GM12878 (cell line): ENCODE results near the gene UBAC2. TPM values are rescaled to one million over a fixed set of nuclear protein-coding genes. Genes with fewer than 3 reads are reported as not detected.

Experiments
- ATAC-seq: fragments of 200-7000 bp; cut with Tn5 transposase; 3 replicates; pipeline ENCODE4 v1.9.1; 2020; ENCODE audit warnings: mild to moderate bottlenecking, moderate library complexity
- BruUV-seq: library from RNA; stranded (reverse); fragments of 400-500 nt; replicated peaks from 2 replicates; lab custom pipeline; 2021; lab: Mats Ljungman, UMichigan
- CTCF ChIA-PET: fragments of 300-600 bp; sonication (Branson Sonifier 250); formaldehyde crosslinking; extraction: SDS; loops from one replicate; lab custom pipeline; 2021; ENCODE audit warnings: inconsistent platforms; lab: Yijun Ruan, JAX
- POLR2A ChIA-PET: fragments of 350-600 bp; formaldehyde crosslinking; extraction: SDS; loops from one replicate; lab custom pipeline; 2021; ENCODE audit warnings: inconsistent platforms; lab: Charles Lee
- RAD21 ChIA-PET: fragments of 300-600 bp; sonication (Branson Sonifier 250); formaldehyde crosslinking; loops from one replicate; lab custom pipeline; 2023; ENCODE audit warnings: antibody characterized with exemption; ENCODE audit not compliant: unreplicated experiment; lab: Charles Lee
- SMC1A ChIA-PET: fragments of 300-600 bp; sonication (Branson Sonifier 250); formaldehyde crosslinking; loops from one replicate; lab custom pipeline; 2023; ENCODE audit not compliant: unreplicated experiment, uncharacterized antibody; lab: Charles Lee
- DNase-seq: peaks from one replicate; pipeline ENCODE4 v3.0.0-alpha.2; 2011; ENCODE audit warnings: low read depth, low spot score
- FAIRE-seq: peaks from 3 replicates; lab custom pipeline; 2011; peaks lifted over from hg19 to GRCh38; lab: Jason Lieb, UNC
- H2AFZ ChIP-seq: 2 replicates; pipeline ENCODE4 v1.6.0; 2011; ENCODE audit warnings: low read depth, low read length, control low read depth; ENCODE audit not compliant: control insufficient read depth
- H3K27ac ChIP-seq: 2 replicates; pipeline ENCODE4 v1.5.1; 2011; ENCODE audit warnings: control low read depth; ENCODE audit not compliant: control insufficient read depth, insufficient read depth
- H3K27me3 ChIP-seq, 2 experiments: replicated peaks in 1 of 2; 2 replicates each; pipeline versions ENCODE4 v1.6.0 to v1.6.1; 2011; ENCODE audit warnings: low read length in 1 of 2; ENCODE audit not compliant: control insufficient read depth in 2 of 2, insufficient read depth in 2 of 2
- H3K36me3 ChIP-seq, 2 experiments: 2 replicates each; pipeline ENCODE4 v1.5.1; 2011; ENCODE audit warnings: low read length in 1 of 2; ENCODE audit not compliant: control insufficient read depth in 2 of 2, insufficient read depth in 2 of 2
- H3K4me1 ChIP-seq: 2 replicates; pipeline ENCODE4 v1.6.1; 2011; ENCODE audit warnings: mild to moderate bottlenecking, low read length, moderate library complexity, mixed read lengths; ENCODE audit not compliant: control insufficient read depth, insufficient read depth
- H3K4me2 ChIP-seq: 2 replicates; pipeline ENCODE4 v1.6.0; 2011; ENCODE audit warnings: control low read depth; ENCODE audit not compliant: control insufficient read depth, insufficient read depth
- H3K4me3 ChIP-seq: fragments of 200-600 bp; sonication (generic); 2 replicates; pipeline ENCODE4 v1.5.1; 2016
- H3K79me2 ChIP-seq: 2 replicates; pipeline ENCODE4 v1.6.0; 2011; ENCODE audit warnings: low read length; ENCODE audit not compliant: control insufficient read depth, insufficient read depth
- H3K9ac ChIP-seq: 2 replicates; pipeline ENCODE4 v1.8.0; 2011; ENCODE audit warnings: low read length, control low read depth, mixed read lengths; ENCODE audit not compliant: control insufficient read depth, insufficient read depth
- H3K9me3 ChIP-seq: replicated peaks from 3 replicates; pipeline ENCODE4 v1.5.1; 2011; ENCODE audit warnings: mild to moderate bottlenecking, low read length; ENCODE audit not compliant: control insufficient read depth, insufficient read depth
- H4K20me1 ChIP-seq: 2 replicates; pipeline ENCODE4 v1.6.0; 2011; ENCODE audit not compliant: control insufficient read depth, insufficient read depth
- CBFB ChIP-seq: IDR thresholded peaks from 2 replicates; pipeline ENCODE4 v1.6.1; 2016; ENCODE audit warnings: antibody characterized with exemption, low read depth
- HDAC2 ChIP-seq: fragments of 200-600 bp; sonication (generic); IDR thresholded peaks from 2 replicates; pipeline ENCODE4 v1.6.1; 2017
- NFYB ChIP-seq: IDR thresholded peaks from 2 replicates; pipeline ENCODE4 v1.6.1; 2011; ENCODE audit warnings: low read depth, mild to moderate bottlenecking, low read length, improper control_type of control experiment, moderate library complexity; ENCODE audit not compliant: insufficient read depth
- SMAD5 ChIP-seq: IDR thresholded peaks from 2 replicates; pipeline ENCODE4 v1.6.1; 2016; ENCODE audit warnings: antibody characterized with exemption, low read depth
- TBL1XR1 ChIP-seq: IDR thresholded peaks from 2 replicates; pipeline ENCODE4 v1.6.1; 2012; ENCODE audit warnings: low read depth, low read length, improper control_type of control experiment
- ZSCAN29 ChIP-seq: fragments of 450-650 bp; IDR thresholded peaks from 2 replicates; pipeline ENCODE4 v1.6.1; 2017; ENCODE audit warnings: mild to moderate bottlenecking, moderate library complexity
- WGBS: methylation state at CpG from one replicate; pipeline ENCODE4 v1.1.6; 2016; ENCODE audit warnings: low lambda C conversion rate; ENCODE audit not compliant: insufficient replicate concordance, insufficient coverage; ENCODE audit errors: missing lambda C conversion rate; 5-methylcytosine and 5-hydroxymethylcytosine counted together
- in situ Hi-C: fragments of 300-500 bp; cut with MboI; formaldehyde crosslinking; loops from 9 replicates; pipeline ENCODE4 v1.14.3; 2018; ENCODE audit warnings: mixed read lengths
- intact Hi-C: fragments of 100-400 bp; cut with micrococcal nuclease; formaldehyde crosslinking; loops from one replicate; pipeline ENCODE4 v1.14.2; 2022; ENCODE audit not compliant: unreplicated experiment
- polyA plus RNA-seq, 11 experiments: library from polyadenylated mRNA; depleted of rRNA in 4 of 11; unstranded in 6 of 11; stranded (reverse) in 5 of 11; fragments of >200 nt; fragmentation: Nextera tagmentation in 4 of 11; fragmentation: Illumina TruSeq in 1 of 11; extraction: Ambion mirVana in 4 of 11; extraction: Trizol in 1 of 11; gene quantifications; 1 replicate in 1 of 11; 2 replicates in 10 of 11; pipeline versions ENCODE4 v1.2.1 to v1.2.3, GENCODE V29; 2011 to 2016; ENCODE audit warnings: inconsistent platforms in 2 of 11, missing spikeins in 2 of 11, low read depth in 1 of 11
- total RNA-seq, 4 experiments: library from RNA; depleted of rRNA in 3 of 4; stranded (reverse); fragments of >200 nt in 3 of 4; fragmentation: Illumina TruSeq in 1 of 4; extraction: Trizol in 1 of 4; gene quantifications; 2 replicates each; pipeline versions ENCODE4 v1.2.1 to v1.2.3, GENCODE V29; 2013 to 2021

UBAC2 gene
- total and polyA plus RNA-seq, 10 of the 15 experiments (the other 5 are each of a cell fraction or from before 2014, with no cell fraction given), result 3.0 to 54.6 (median 17.4) TPM

- intact Hi-C loops (no loop called here), in situ Hi-C loops (no loop called here)
- no peaks in the 10 kb centered on the region for H3K79me2 ChIP-seq
- H3K27me3 ChIP-seq, result no peaks in the 10 kb centered on the region
- H3K4me2 ChIP-seq, result no peak overlapping the region
- ChIA-PET POLR2A (interaction anchor here (0.9 kb wide), 1 partner anchor 9 kb away, joined by 3 read pairs; no protein-coding TSS in a partner anchor), RAD21 (interaction anchor here (1.8 to 4.2 kb wide), 2 partner anchors 11 to 21 kb away, joined by 4 to 18 read pairs; no protein-coding TSS in a partner anchor), SMC1A (interaction anchor here (0.6 to 3.2 kb wide), 5 partner anchors 8 to 941 kb away, joined by 3 to 28 read pairs (median 7); no protein-coding TSS in a partner anchor), CTCF (interaction anchor here (1.0 to 3.6 kb wide), 5 partner anchors 17 to 170 kb away, joined by 3 to 16 read pairs (median 4); no protein-coding TSS in a partner anchor)
- FAIRE-seq (no peak), DNase-seq (no peak), ATAC-seq (no peak)
- H2AFZ ChIP-seq, result no peak overlapping the region
- BruUV-seq, result no TSS peak
- H3K27ac ChIP-seq, result no peak overlapping the region
- H3K4me3 ChIP-seq, result no peak overlapping the region
- H3K9me3 ChIP-seq, result no peaks in the 10 kb centered on the region
- H3K36me3 ChIP-seq, result no peaks in the 10 kb centered on the region; a peak in 2 of 4 replicates
- H3K9ac ChIP-seq, result no peak overlapping the region
- WGBS, result 98% methylated on average over 11 of the region's 11 CpGs
- no peak for TF ChIP-seq ZSCAN29
- TF ChIP-seq CBFB, result no peak
- no peak for TF ChIP-seq TBL1XR1
- TF ChIP-seq SMAD5, result no peak
- TF ChIP-seq NFYB, result no peak
- TF ChIP-seq HDAC2, result no peak
- H3K4me1 ChIP-seq, result peaks cover 25% of the 10 kb centered on the region
- H4K20me1 ChIP-seq, result no peaks in the 10 kb centered on the region
Observed at GRCh38 chr13:99346335-99347042, 145.8 kb downstream of the UBAC2 start.
